AG09309 (cell line): ENCODE measurements around the gene VN1R5.

Source experiments
- DNase-seq: peaks from one replicate; pipeline ENCODE4 v3.0.0-alpha.2; 2010; ENCODE audit warnings: low read depth
- H3K4me3 ChIP-seq: 2 replicates; pipeline ENCODE4 v1.5.1; 2011; ENCODE audit warnings: mild to moderate bottlenecking, low read depth, low read length, moderate library complexity; ENCODE audit not compliant: control insufficient read depth
- TF ChIP-seq, protein P1 (sequence below): IDR thresholded peaks from 2 replicates; pipeline ENCODE4 v1.5.1; 2011; ENCODE audit warnings: mild to moderate bottlenecking, low read depth, low read length, inconsistent platforms; ENCODE audit not compliant: insufficient read depth, control insufficient read depth; ENCODE audit errors: missing control alignments

Gene VN1R5

DNA sequence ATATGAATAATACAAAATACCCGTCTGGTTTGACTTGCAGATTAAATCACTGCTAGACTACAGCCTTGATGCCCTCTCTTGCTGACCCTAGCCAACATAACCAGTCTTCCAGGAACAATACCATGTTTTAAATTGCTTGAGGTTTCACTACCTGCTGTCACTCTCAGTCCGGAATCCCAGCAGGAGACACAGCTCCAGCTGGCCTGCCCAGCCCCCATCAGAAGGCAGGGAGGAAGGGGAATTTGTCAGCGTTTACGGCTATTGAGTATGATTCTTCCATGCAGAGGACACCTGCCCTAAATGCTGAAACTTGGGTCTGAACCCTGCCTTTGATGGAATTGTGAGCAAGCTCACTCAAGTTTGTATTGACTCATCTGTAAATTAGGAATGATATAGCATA lies 42.8 kb downstream of the VN1R5 start:
- DNase-seq: no peak
- TF ChIP-seq, protein P1, sequence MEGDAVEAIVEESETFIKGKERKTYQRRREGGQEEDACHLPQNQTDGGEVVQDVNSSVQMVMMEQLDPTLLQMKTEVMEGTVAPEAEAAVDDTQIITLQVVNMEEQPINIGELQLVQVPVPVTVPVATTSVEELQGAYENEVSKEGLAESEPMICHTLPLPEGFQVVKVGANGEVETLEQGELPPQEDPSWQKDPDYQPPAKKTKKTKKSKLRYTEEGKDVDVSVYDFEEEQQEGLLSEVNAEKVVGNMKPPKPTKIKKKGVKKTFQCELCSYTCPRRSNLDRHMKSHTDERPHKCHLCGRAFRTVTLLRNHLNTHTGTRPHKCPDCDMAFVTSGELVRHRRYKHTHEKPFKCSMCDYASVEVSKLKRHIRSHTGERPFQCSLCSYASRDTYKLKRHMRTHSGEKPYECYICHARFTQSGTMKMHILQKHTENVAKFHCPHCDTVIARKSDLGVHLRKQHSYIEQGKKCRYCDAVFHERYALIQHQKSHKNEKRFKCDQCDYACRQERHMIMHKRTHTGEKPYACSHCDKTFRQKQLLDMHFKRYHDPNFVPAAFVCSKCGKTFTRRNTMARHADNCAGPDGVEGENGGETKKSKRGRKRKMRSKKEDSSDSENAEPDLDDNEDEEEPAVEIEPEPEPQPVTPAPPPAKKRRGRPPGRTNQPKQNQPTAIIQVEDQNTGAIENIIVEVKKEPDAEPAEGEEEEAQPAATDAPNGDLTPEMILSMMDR: no peak
- H3K4me3 ChIP-seq: no peak overlapping the region

DNA sequence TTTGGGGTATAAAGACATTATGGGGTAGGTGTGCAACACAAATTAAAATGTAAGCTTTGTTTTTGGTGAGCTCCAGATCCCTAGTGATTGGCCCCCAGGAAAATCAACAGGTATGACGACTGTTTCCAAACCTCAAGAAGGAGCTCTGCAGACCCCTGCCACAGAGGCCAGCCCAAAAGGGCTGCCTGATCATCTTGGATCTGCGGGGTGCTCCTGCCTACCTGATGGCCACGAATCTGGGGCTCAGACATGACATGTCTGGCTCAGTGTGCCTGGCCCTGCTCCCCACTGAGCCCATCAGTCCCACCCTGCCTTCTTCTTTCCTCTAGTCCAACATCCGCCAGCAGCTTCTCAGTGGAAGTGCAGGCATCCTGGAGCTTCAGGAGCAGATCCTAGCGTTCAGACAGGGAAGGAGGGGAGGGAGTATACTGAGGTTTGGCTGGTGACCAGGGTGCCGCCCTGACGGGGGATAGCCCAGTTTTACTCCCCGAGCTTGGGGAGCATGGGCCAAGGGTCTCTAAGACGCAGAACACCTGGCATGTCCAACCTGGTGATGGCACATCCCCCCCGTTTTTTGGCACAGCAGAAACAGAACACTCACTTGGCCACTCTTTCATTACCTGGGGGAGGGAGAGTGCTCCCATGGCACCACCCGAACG lies 44.0 kb downstream of the VN1R5 start:
- DNase-seq: no peak
- TF ChIP-seq, protein P1: no peak
- no peak overlapping the region for H3K4me3 ChIP-seq

DNA sequence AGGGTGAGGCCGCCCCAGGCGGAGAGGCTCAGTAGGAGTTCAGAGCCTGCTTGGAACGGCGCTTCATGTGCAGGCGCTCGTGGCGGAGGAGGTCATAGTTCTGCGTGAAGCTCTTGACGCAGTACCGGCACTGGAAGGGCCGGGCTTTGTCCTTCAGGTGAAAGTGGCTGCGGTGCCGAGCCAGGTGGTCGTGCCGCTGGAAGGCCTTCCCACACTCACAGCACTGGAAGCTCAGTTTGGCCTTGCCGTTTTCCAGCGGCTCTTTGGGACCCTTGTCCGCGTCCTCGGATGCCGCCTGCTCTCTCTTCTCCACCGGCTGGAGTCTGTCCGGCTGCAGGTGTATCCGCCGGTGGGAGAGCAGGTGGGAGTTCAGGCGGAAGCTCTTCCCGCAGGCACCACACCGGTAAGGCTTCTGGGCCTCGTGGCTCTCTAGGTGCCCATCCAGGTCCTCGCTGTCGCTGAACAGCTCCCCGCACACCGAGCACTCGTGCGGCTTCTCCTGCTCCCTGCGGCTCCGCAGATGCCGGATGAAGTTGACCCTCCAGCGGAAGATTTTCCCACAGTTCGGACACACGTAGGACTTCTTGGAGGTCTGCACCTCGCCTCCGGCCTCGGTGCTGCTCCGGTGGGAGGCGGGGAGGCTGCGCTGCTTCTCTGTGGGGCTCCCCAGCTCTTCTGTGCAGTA lies 44.8 kb downstream of the VN1R5 start:
- no peak for DNase-seq
- no peak overlapping the region for H3K4me3 ChIP-seq
- TF ChIP-seq, protein P1: no peak

DNA sequence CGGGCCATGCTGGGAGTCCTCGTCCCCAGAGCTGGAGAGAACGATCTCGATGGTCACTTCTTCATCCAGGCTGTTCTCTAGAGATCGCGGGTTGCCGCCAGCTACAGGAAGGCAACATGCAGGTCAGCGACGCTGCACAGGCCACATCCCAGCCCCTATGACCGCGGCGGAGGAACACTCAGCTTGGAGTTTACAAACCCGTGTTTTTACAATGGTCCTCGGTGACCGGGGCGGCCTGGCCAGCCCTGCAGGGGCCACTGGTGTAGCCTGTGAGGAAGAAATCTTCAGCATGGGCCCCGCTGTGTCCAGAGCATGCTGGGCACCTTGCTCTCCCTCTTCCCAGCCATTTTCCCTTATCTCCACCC lies 45.3 kb downstream of the VN1R5 start:
- no peak overlapping the region for H3K4me3 ChIP-seq
- DNase-seq: no peak
- TF ChIP-seq, protein P1: no peak

DNA sequence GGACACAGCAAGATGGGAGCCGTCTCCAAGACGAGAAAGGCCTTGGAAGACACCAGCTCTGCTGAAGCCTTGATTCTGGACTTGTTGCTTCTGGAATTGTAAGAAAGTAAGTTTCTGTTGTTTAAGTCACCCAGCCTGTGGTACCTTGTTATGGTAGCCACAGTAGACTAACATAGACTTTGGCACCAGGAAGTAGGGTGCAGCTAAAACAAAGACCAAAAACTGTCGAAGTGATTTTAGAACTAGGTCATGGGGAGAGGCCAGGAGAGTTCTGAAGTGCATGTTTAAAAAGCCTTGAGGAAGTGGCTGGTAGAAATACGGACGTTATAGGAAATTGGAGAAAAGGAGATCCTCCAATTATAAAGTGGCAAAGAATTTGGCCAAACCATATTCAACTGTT lies 47.3 kb downstream of the VN1R5 start:
- H3K4me3 ChIP-seq: no peak overlapping the region
- TF ChIP-seq, protein P1: no peak
- no peak for DNase-seq

DNA sequence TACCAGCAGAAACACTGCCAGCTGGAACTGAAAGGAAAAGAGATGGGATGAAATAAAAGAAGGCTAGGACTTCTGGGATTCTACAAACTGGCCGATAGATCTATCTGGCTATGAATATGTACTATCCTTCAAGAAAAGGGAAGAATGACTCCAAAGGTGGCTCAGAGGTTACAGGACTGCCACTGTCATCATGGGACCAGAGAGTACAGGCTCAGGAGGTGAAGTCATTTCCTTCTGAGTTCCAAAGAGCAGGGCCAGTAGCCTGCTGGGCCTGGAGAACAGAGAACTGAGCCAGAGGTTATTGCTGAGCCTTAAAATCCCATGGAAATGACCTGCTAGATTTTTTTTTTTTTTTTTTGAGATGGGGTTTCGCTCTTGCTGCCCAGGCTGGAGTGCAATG lies 48.2 kb downstream of the VN1R5 start:
- DNase-seq: no peak
- no peak overlapping the region for H3K4me3 ChIP-seq
- TF ChIP-seq, protein P1: no peak
